WTC11 (cell line): ENCODE results near the gene TMEM259. TPM values are rescaled to one million over a fixed set of nuclear protein-coding genes. Genes with fewer than 3 reads are reported as not detected.

Experiments
- ATAC-seq: fragments of 200-7000 bp; cut with Tn5 transposase; 2 replicates; pipeline ENCODE4 v1.10.0; 2021; ENCODE audit warnings: mild to moderate bottlenecking, moderate library complexity
- CTCF ChIA-PET: fragments of 300-600 bp; sonication (Branson Sonifier 250); formaldehyde crosslinking; loops from one replicate; lab custom pipeline; 2021; ENCODE audit warnings: antibody characterized with exemption; lab: Charles Lee
- POLR2A ChIA-PET: fragments of 350-600 bp; sonication (Branson Sonifier 250); formaldehyde crosslinking; loops from one replicate; lab custom pipeline; 2021; ENCODE audit warnings: antibody characterized with exemption; lab: Charles Lee
- DNase-seq: peaks from one replicate; pipeline ENCODE4 v3.0.0; 2021; ENCODE audit warnings: low spot score
- H3K27ac Mint-ChIP-seq: 2 replicates; pipeline ENCODE4 v1.8.0; 2021; ENCODE audit warnings: mixed read lengths
- H3K27me3 Mint-ChIP-seq: 2 replicates; pipeline ENCODE4 v1.8.0; 2021; ENCODE audit warnings: low read depth, mild to moderate bottlenecking, moderate library complexity, mixed read lengths
- H3K36me3 Mint-ChIP-seq: 2 replicates; pipeline ENCODE4 v1.8.0; 2021; ENCODE audit warnings: mixed read lengths
- H3K4me1 Mint-ChIP-seq: 2 replicates; pipeline ENCODE4 v1.8.0; 2022; ENCODE audit warnings: mixed read lengths
- H3K4me3 Mint-ChIP-seq: 2 replicates; pipeline ENCODE4 v1.8.0; 2021; ENCODE audit warnings: mild to moderate bottlenecking, moderate library complexity, mixed read lengths
- H3K9me3 Mint-ChIP-seq: 2 replicates; pipeline ENCODE4 v1.8.0; 2021; ENCODE audit warnings: mixed read lengths
- AR ChIP-seq: fragments of 250-450 bp; sonication (Bioruptor Pico); IDR thresholded peaks from 2 replicates; pipeline ENCODE4 v1.9.0; 2021; ENCODE audit warnings: mild to moderate bottlenecking
- ARID4B ChIP-seq: sonication (generic); formaldehyde crosslinking; IDR thresholded peaks from 2 replicates; pipeline ENCODE4 v1.8.0; 2023; ENCODE audit warnings: missing genetic modification reagents, mild to moderate bottlenecking, borderline replicate concordance
- CBFB ChIP-seq: sonication (generic); formaldehyde crosslinking; IDR thresholded peaks from 2 replicates; pipeline ENCODE4 v1.8.1; 2022; ENCODE audit warnings: mild to moderate bottlenecking, low read depth, missing genetic modification reagents
- CREB1 ChIP-seq: sonication (generic); formaldehyde crosslinking; IDR thresholded peaks from 2 replicates; pipeline ENCODE4 v1.8.0; 2023; ENCODE audit warnings: mild to moderate bottlenecking, missing genetic modification reagents
- CREM ChIP-seq: sonication (generic); formaldehyde crosslinking; IDR thresholded peaks from 2 replicates; pipeline ENCODE4 v1.8.1; 2022; ENCODE audit warnings: mild to moderate bottlenecking, missing genetic modification reagents, moderate library complexity
- E2F1 ChIP-seq: sonication (generic); formaldehyde crosslinking; IDR thresholded peaks from 2 replicates; pipeline ENCODE4 v1.8.0; 2022; ENCODE audit warnings: mild to moderate bottlenecking, missing genetic modification reagents
- MXD4 ChIP-seq: fragments of 250-450 bp; sonication (Bioruptor Pico); IDR thresholded peaks from 2 replicates; pipeline ENCODE4 v1.8.0; 2021; ENCODE audit warnings: mild to moderate bottlenecking, moderate library complexity, borderline replicate concordance
- NFATC4 ChIP-seq: fragments of 250-450 bp; sonication (Bioruptor Pico); IDR thresholded peaks from 2 replicates; pipeline ENCODE4 v1.9.0; 2021; ENCODE audit warnings: mild to moderate bottlenecking
- NFE2L1 ChIP-seq: sonication (generic); formaldehyde crosslinking; IDR thresholded peaks from 2 replicates; pipeline ENCODE4 v1.8.1; 2023; ENCODE audit warnings: missing genetic modification reagents
- NR1H2 ChIP-seq: sonication (generic); formaldehyde crosslinking; IDR thresholded peaks from 2 replicates; pipeline ENCODE4 v1.9.0; 2021; ENCODE audit warnings: mild to moderate bottlenecking, moderate library complexity, missing genetic modification reagents
- RELA ChIP-seq: sonication (generic); formaldehyde crosslinking; IDR thresholded peaks from 2 replicates; pipeline ENCODE4 v1.8.1; 2022; ENCODE audit warnings: missing genetic modification reagents, mild to moderate bottlenecking, borderline replicate concordance
- SMAD4 ChIP-seq: sonication (generic); formaldehyde crosslinking; IDR thresholded peaks from 2 replicates; pipeline ENCODE4 v1.8.0; 2022; ENCODE audit warnings: mild to moderate bottlenecking, missing genetic modification reagents
- SOX15 ChIP-seq: fragments of 250-450 bp; sonication (Bioruptor Pico); IDR thresholded peaks from 2 replicates; pipeline ENCODE4 v1.9.0; 2021; ENCODE audit warnings: mild to moderate bottlenecking
- TEAD1 ChIP-seq: sonication (generic); formaldehyde crosslinking; IDR thresholded peaks from 2 replicates; pipeline ENCODE4 v1.8.0; 2022; ENCODE audit warnings: mild to moderate bottlenecking, missing genetic modification reagents
- total RNA-seq: library from RNA; stranded (reverse); gene quantifications from 3 replicates; pipeline ENCODE4 v1.2.3, GENCODE V29; 2021
- TF ChIP-seq, protein P1 (sequence below): fragments of 200-600 bp; IDR thresholded peaks from 2 replicates; pipeline ENCODE4 v1.8.0; 2022; ENCODE audit warnings: antibody characterized with exemption
- TF ChIP-seq, protein P2 (sequence below): fragments of 250-450 bp; sonication (Bioruptor Pico); IDR thresholded peaks from 2 replicates; pipeline ENCODE4 v1.9.0; 2021; ENCODE audit warnings: mild to moderate bottlenecking, borderline replicate concordance
- TF ChIP-seq, protein P3 (sequence below): sonication (generic); formaldehyde crosslinking; IDR thresholded peaks from 2 replicates; pipeline ENCODE4 v1.8.0; 2022; ENCODE audit warnings: mild to moderate bottlenecking, missing genetic modification reagents

Gene TMEM259
- total RNA-seq, 1 experiment from 2014 or later, result 202 TPM

- TF ChIP-seq, protein P1, sequence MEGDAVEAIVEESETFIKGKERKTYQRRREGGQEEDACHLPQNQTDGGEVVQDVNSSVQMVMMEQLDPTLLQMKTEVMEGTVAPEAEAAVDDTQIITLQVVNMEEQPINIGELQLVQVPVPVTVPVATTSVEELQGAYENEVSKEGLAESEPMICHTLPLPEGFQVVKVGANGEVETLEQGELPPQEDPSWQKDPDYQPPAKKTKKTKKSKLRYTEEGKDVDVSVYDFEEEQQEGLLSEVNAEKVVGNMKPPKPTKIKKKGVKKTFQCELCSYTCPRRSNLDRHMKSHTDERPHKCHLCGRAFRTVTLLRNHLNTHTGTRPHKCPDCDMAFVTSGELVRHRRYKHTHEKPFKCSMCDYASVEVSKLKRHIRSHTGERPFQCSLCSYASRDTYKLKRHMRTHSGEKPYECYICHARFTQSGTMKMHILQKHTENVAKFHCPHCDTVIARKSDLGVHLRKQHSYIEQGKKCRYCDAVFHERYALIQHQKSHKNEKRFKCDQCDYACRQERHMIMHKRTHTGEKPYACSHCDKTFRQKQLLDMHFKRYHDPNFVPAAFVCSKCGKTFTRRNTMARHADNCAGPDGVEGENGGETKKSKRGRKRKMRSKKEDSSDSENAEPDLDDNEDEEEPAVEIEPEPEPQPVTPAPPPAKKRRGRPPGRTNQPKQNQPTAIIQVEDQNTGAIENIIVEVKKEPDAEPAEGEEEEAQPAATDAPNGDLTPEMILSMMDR, result no peak
- no peak for TF ChIP-seq E2F1 (CRISPR knock-in tag)
- no peak for TF ChIP-seq TEAD1 (CRISPR knock-in tag)
- no peak for TF ChIP-seq CBFB (CRISPR knock-in tag)
- TF ChIP-seq CREB1 (CRISPR knock-in tag), result no peak
- no peak for TF ChIP-seq NFATC4
- no peak for TF ChIP-seq ARID4B (CRISPR knock-in tag)
- TF ChIP-seq SOX15 (CRISPR knock-in tag), result no peak
- TF ChIP-seq, protein P2, sequence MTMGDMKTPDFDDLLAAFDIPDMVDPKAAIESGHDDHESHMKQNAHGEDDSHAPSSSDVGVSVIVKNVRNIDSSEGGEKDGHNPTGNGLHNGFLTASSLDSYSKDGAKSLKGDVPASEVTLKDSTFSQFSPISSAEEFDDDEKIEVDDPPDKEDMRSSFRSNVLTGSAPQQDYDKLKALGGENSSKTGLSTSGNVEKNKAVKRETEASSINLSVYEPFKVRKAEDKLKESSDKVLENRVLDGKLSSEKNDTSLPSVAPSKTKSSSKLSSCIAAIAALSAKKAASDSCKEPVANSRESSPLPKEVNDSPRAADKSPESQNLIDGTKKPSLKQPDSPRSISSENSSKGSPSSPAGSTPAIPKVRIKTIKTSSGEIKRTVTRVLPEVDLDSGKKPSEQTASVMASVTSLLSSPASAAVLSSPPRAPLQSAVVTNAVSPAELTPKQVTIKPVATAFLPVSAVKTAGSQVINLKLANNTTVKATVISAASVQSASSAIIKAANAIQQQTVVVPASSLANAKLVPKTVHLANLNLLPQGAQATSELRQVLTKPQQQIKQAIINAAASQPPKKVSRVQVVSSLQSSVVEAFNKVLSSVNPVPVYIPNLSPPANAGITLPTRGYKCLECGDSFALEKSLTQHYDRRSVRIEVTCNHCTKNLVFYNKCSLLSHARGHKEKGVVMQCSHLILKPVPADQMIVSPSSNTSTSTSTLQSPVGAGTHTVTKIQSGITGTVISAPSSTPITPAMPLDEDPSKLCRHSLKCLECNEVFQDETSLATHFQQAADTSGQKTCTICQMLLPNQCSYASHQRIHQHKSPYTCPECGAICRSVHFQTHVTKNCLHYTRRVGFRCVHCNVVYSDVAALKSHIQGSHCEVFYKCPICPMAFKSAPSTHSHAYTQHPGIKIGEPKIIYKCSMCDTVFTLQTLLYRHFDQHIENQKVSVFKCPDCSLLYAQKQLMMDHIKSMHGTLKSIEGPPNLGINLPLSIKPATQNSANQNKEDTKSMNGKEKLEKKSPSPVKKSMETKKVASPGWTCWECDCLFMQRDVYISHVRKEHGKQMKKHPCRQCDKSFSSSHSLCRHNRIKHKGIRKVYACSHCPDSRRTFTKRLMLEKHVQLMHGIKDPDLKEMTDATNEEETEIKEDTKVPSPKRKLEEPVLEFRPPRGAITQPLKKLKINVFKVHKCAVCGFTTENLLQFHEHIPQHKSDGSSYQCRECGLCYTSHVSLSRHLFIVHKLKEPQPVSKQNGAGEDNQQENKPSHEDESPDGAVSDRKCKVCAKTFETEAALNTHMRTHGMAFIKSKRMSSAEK, result no peak
- no peak for TF ChIP-seq MXD4
- no peak for TF ChIP-seq SMAD4
Measured at GRCh38 chr19:991932-992669, 28.8 kb downstream of the TMEM259 start (continued).

DNA sequence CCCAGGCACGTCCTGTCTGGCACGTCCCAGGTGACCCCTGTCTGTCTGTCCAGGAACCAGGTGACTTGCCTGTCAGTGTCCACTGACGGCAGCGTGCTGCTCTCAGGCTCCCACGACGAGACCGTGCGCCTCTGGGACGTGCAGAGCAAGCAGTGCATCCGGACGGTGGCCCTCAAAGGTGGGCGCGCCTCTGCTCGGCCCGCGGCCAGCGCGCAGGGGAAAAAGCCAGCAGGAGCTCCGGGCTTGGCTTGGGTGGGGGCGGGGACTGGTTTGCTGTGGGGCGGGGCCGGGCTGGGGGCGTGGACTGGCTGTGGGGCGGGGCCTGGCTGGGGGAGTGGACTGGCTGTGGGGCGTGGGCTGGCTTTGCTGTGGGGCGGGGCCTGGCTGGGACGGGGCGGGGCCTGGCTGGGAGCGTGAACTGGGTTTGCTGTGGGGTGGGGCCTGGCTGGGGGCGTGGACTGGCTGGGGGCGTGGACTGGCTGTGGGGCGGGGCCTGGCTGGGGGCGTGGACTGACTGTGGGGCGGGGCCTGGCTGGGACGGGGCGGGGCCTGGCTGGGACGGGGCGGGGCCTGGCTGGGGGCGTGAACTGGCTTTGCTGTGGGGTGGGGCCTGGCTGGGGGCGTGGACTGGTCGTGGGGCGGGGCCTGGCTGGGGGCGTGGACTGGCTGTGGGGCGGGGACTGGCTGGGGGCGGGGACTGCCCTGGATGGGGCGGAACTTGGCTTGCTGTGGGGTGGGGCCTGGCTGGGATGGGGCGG is 29.6 kb downstream of the TMEM259 start:
- Mint-ChIP-seq H3K27me3 (no peaks in the 10 kb centered on the region), H3K4me1 (0 out of 2 replicates have a peak, but pooled peaks cover under 1% of the 10 kb centered on the region), H3K36me3 (peaks cover 18% of the 10 kb centered on the region), H3K9me3 (no peaks in the 10 kb centered on the region), H3K4me3 (no peak overlapping the region)
- ChIA-PET POLR2A (interaction anchor here (0.5 to 1.0 kb wide), 2 partner anchors 13 to 308 kb away, joined by 3 to 4 read pairs; no protein-coding TSS in a partner anchor), CTCF (interaction anchor here (0.5 to 1.4 kb wide), 9 partner anchors 21 to 253 kb away, joined by 3 to 4 read pairs (median 3); no protein-coding TSS in a partner anchor)
- peak; percentile 91 for DNase-seq
- peak; percentile 72 for ATAC-seq
- TF ChIP-seq NR1H2 (CRISPR knock-in tag) (no peak), NFE2L1 (CRISPR knock-in tag) (no peak), CREM (no peak), RELA (CRISPR knock-in tag) (no peak), AR (CRISPR knock-in tag) (no peak)
- TF ChIP-seq, protein P3, sequence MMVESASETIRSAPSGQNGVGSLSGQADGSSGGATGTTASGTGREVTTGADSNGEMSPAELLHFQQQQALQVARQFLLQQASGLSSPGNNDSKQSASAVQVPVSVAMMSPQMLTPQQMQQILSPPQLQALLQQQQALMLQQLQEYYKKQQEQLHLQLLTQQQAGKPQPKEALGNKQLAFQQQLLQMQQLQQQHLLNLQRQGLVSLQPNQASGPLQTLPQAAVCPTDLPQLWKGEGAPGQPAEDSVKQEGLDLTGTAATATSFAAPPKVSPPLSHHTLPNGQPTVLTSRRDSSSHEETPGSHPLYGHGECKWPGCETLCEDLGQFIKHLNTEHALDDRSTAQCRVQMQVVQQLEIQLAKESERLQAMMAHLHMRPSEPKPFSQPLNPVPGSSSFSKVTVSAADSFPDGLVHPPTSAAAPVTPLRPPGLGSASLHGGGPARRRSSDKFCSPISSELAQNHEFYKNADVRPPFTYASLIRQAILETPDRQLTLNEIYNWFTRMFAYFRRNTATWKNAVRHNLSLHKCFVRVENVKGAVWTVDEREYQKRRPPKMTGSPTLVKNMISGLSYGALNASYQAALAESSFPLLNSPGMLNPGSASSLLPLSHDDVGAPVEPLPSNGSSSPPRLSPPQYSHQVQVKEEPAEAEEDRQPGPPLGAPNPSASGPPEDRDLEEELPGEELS (CRISPR knock-in tag), result no peak
- TF ChIP-seq, all 79 proteins: peak for 0
- H3K27ac Mint-ChIP-seq, result no peak overlapping the region
